Brain pericyte (primary cell): ENCODE data around the gene SLIT3.

Source experiments
- DNase-seq: peaks from one replicate; pipeline ENCODE4 v3.0.0-alpha.2; 2012; ENCODE audit warnings: low read depth, low spot score

The SLIT3 gene

GRCh38 chr5:168932400-168933189 is 368.3 kb downstream of the SLIT3 start:
- DNase-seq: no peak

GRCh38 chr5:168931638-168932345 is 369.1 kb downstream of the SLIT3 start:
- no peak for DNase-seq

GRCh38 chr5:168929656-168930055 is 371.3 kb downstream of the SLIT3 start:
- DNase-seq: no peak

GRCh38 chr5:168925160-168925559 is 375.8 kb downstream of the SLIT3 start:
- DNase-seq: no peak

GRCh38 chr5:168921147-168921866 is 379.6 kb downstream of the SLIT3 start:
- DNase-seq: no peak

GRCh38 chr5:168920019-168920810 is 380.7 kb downstream of the SLIT3 start:
- no peak for DNase-seq

GRCh38 chr5:168917947-168918600 is 382.9 kb downstream of the SLIT3 start:
- DNase-seq: no peak

GRCh38 chr5:168916852-168917251 is 384.1 kb downstream of the SLIT3 start:
- DNase-seq: no peak

- DNase-seq: no peak
Observed at GRCh38 chr5:168916266-168916665, 384.7 kb downstream of the SLIT3 start.

- no peak for DNase-seq
Observed at GRCh38 chr5:168914491-168914890, 386.4 kb downstream of the SLIT3 start.

GRCh38 chr5:168910874-168911273 is 390.1 kb downstream of the SLIT3 start:
- DNase-seq: no peak

- no peak for DNase-seq
Observed at GRCh38 chr5:168908207-168908606, 392.7 kb downstream of the SLIT3 start.

- DNase-seq: no peak
Observed at GRCh38 chr5:168903061-168903460, 397.9 kb downstream of the SLIT3 start.

- DNase-seq: no peak
Observed at GRCh38 chr5:168899673-168900072, 401.3 kb downstream of the SLIT3 start.

- DNase-seq: no peak
Observed at GRCh38 chr5:168899264-168899663, 401.7 kb downstream of the SLIT3 start.

- no peak for DNase-seq
Observed at GRCh38 chr5:168898247-168898911, 402.6 kb downstream of the SLIT3 start.

- no peak for DNase-seq
Observed at GRCh38 chr5:168897387-168898122, 403.4 kb downstream of the SLIT3 start.

- no peak for DNase-seq
Observed at GRCh38 chr5:168895295-168896071, 405.5 kb downstream of the SLIT3 start.

- no peak for DNase-seq
Observed at GRCh38 chr5:168893283-168893682, 407.7 kb downstream of the SLIT3 start.
